AG04450 (cell line): ENCODE results near the gene KCNMA1. TPM values are rescaled to one million over a fixed set of nuclear protein-coding genes. Genes with fewer than 3 reads are reported as not detected.

Source experiments
- CTCF ChIA-PET: fragments of 300-600, 350-600 bp; formaldehyde crosslinking; extraction: SDS; loops from one replicate; lab custom pipeline; 2022; ENCODE audit warnings: antibody characterized with exemption, inconsistent platforms; lab: Charles Lee
- POLR2A ChIA-PET: fragments of 350-600 bp; formaldehyde crosslinking; extraction: SDS; loops from one replicate; lab custom pipeline; 2021; ENCODE audit warnings: antibody characterized with exemption, inconsistent platforms; lab: Yijun Ruan, JAX
- DNase-seq: peaks from one replicate; pipeline ENCODE4 v3.0.0-alpha.2; 2011; ENCODE audit warnings: low read depth, low spot score
- H3K27ac ChIP-seq: one replicate; pipeline ENCODE4 v1.5.1; 2012; ENCODE audit warnings: low read depth, low read length, control low read depth
- H3K27me3 ChIP-seq: one replicate; pipeline ENCODE4 v1.6.0; 2012; ENCODE audit warnings: low read length; ENCODE audit not compliant: control insufficient read depth, insufficient read depth
- H3K4me3 ChIP-seq: 2 replicates; pipeline ENCODE4 v1.5.1; 2011; ENCODE audit warnings: mild to moderate bottlenecking, low read depth, low read length, control low read depth
- H3K9me3 ChIP-seq: 2 replicates; pipeline ENCODE4 v1.5.1; 2012; ENCODE audit warnings: low read length; ENCODE audit not compliant: control insufficient read depth, insufficient read depth
- CTCF ChIP-seq: IDR thresholded peaks from 2 replicates; pipeline ENCODE4 v1.5.1; 2011; ENCODE audit warnings: low read depth, low read length, control low read depth, inconsistent platforms
- polyA plus RNA-seq: library from polyadenylated mRNA; depleted of rRNA; stranded (reverse); fragments of >200 nt; gene quantifications from 2 replicates; pipeline ENCODE4 v1.2.3, GENCODE V29; 2011

The KCNMA1 gene
- polyA plus RNA-seq, 1 experiment, result 58.8 TPM

- no peak for DNase-seq
- H3K27ac ChIP-seq, result no peak overlapping the region
- H3K27me3 ChIP-seq, result no peaks in the 10 kb centered on the region
- no peaks in the 10 kb centered on the region for H3K9me3 ChIP-seq
- no peak for TF ChIP-seq CTCF
- ChIA-PET POLR2A (no interaction called here), CTCF (interaction anchor here (0.7 to 1.3 kb wide), 2 partner anchors 395 to 415 kb away, joined by 3 to 4 read pairs; no protein-coding TSS in a partner anchor)
- no peak overlapping the region for H3K4me3 ChIP-seq
These were observed 57.1 kb downstream of the KCNMA1 start for GRCh38 chr10:77580482-77580881.

- Histone ChIP-seq H3K27ac (peak overlapping the region; percentile 47), H3K27me3 (no peaks in the 10 kb centered on the region), H3K9me3 (no peaks in the 10 kb centered on the region), H3K4me3 (no peak overlapping the region)
- POLR2A ChIA-PET, result no interaction called here
- DNase-seq, result no peak
- CTCF ChIA-PET, result no interaction called here
- TF ChIP-seq CTCF, result no peak
These were observed 58.9 kb downstream of the KCNMA1 start for GRCh38 chr10:77578583-77579227.

- TF ChIP-seq CTCF, result no peak
- DNase-seq, result no peak
- no peak overlapping the region for H3K4me3 ChIP-seq
- H3K9me3 ChIP-seq, result no peaks in the 10 kb centered on the region
- H3K27me3 ChIP-seq, result no peaks in the 10 kb centered on the region
- ChIA-PET POLR2A (no interaction called here), CTCF (interaction anchor here (0.5 kb wide), 1 partner anchor 51 kb away, joined by 3 read pairs; no protein-coding TSS in a partner anchor)
- H3K27ac ChIP-seq, result no peak overlapping the region
These were observed 59.9 kb downstream of the KCNMA1 start for GRCh38 chr10:77577666-77578229.

DNA sequence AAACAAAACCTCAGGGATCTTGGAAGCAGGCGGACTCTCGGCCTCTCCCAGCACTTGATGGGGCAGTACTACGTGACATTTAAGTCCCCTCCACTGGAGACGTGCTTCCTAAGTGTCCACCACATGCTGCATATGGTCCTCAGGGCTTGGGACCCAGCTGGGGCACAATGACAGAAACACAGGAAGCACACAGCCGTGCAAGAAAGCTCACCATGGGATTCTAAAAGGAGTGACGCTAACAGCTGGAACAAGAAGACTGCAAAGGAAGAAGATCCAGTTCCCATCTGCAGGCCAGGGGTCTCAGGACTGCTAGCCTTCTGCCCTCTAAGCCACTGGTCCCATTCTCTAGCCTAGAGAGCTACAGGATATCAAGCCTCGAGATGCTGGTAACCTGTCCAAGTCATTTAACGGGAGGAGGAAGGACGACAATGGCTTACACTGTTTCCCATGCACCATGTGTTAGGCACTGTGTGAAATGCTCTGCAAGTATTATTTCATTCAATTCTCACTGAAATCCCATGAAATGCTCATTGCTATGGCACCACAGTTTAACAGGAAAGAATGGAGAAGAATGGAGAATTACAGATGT, 61.1 kb downstream of the KCNMA1 start:
- DNase-seq, result no peak
- CTCF ChIA-PET, result interaction anchor here (1.5 kb wide), 1 partner anchor 9 kb away, joined by 5 read pairs; no protein-coding TSS in a partner anchor
- no peak for TF ChIP-seq CTCF
- Histone ChIP-seq H3K27ac (no peak overlapping the region), H3K4me3 (no peak overlapping the region), H3K9me3 (no peaks in the 10 kb centered on the region), H3K27me3 (no peaks in the 10 kb centered on the region)
- POLR2A ChIA-PET, result no interaction called here

- POLR2A ChIA-PET, result no interaction called here
- H3K9me3 ChIP-seq, result no peaks in the 10 kb centered on the region
- DNase-seq, result no peak
- H3K4me3 ChIP-seq, result no peak overlapping the region
- H3K27me3 ChIP-seq, result no peaks in the 10 kb centered on the region
- no peak for TF ChIP-seq CTCF
- H3K27ac ChIP-seq, result no peak overlapping the region
- CTCF ChIA-PET, result interaction anchor here (1.5 kb wide), 1 partner anchor 10 kb away, joined by 5 read pairs; no protein-coding TSS in a partner anchor
These were observed 61.6 kb downstream of the KCNMA1 start for GRCh38 chr10:77576007-77576367.
